ENCODE measurements around the gene ARVCF. TPM values are rescaled to one million over a fixed set of nuclear protein-coding genes. Genes with fewer than 3 reads are reported as not detected.
A peak's percentile ranks its signal among the peaks of the same experiment; 100 is the strongest.

Gene ARVCF
- total and polyA plus RNA-seq, 9 of the 15 experiments (the other 6 are each of a cell fraction or from before 2014, with no cell fraction given), result 0.03 to 97.4 (median 15.6) TPM

DNA sequence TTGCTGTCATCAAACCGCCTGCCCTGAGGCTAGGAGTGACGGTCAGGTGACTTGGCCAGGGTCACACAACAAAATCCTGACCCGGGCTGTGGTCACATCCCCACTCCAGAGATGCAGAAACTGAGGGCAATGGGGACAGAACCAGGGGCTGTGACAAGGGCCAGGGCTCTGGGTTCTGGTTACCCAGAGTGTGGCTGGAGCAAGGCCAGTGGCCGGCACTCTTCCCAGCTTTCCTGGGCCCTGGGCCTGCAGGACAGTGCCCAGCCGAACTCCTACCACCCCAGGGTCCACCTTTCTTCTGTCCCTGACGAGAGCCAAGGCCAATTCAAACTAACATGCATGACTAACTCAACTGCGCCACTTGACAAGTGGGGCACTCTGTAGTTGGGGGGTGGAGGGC, 35.9 kb downstream of the ARVCF start (continued):
- TF ChIP-seq, protein P1, sequence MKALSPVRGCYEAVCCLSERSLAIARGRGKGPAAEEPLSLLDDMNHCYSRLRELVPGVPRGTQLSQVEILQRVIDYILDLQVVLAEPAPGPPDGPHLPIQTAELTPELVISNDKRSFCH (CRISPR knock-in tag; IDR thresholded peaks at IDR 0.05), result no peak
- TF ChIP-seq, protein P1 (tag; IDR thresholded peaks at IDR 0.05), result no peak
- no peak for TF ChIP-seq ZKSCAN3 (CRISPR knock-in tag; IDR thresholded peaks at IDR 0.05)
- 0 out of 2 replicates have a peak, but pooled peaks have one; percentile 24 for TF ChIP-seq ZNF764 (CRISPR knock-in tag; IDR thresholded peaks at IDR 0.05; ENCODE audit: low read depth)
- no peak for TF ChIP-seq ZNF174 (CRISPR knock-in tag; IDR thresholded peaks at IDR 0.05)
- TF ChIP-seq GABPB1 (CRISPR knock-in tag; IDR thresholded peaks at IDR 0.05), result no peak
- no peak for TF ChIP-seq ZNF253 (CRISPR knock-in tag; conservative IDR thresholded peaks at IDR 0.05)
- TF ChIP-seq C11orf30 (IDR thresholded peaks at IDR 0.05; ENCODE audit: low read depth), result no peak

DNA sequence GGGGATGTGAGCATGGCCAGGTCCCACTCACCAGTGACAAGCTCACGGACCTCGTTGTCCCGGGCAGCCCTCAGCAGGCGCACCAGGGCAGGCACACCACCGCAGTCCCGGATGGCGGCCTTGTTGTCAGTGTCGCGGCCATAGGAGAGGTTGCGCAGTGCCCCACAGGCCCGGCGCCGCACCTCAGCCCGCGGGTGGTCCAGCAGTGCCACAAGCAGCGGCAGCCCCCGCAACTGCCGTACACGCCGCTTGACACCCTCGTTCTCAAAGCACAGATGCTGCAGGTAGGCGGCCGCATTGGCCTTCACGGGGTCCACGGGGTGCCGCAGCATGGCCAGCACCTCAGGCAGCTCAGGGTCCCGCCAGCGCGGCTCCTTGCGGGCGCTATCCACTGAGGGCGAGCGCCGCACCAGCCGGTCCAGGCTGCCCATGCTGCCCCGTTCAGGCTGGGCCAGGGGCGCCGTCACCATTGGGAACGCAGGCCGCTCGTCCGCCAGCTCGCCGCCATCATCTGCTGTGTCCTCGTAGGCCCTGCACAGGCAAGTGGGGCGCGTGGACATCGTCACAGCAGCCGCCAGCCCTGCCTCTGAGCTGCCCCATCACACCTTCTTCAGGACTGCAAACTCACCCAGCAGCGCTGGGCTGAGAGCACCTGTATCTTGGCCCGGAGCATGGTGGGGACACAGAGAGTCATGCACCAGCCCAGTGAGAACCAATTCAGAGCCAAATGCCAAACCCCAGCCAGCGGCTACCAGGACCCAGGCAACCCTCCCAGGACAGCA, 36.7 kb downstream of the ARVCF start:
- 89% methylated on average over 52 of the region's 52 CpGs for WGBS (ENCODE audit: insufficient coverage, low coverage, missing lambda C conversion rate)
- Histone ChIP-seq H3K4me3 (no peak overlapping the region), H4K20me1 (replicated peaks; ENCODE audit: control insufficient read depth, insufficient read depth, low read length) (peaks cover 43% of the 10 kb centered on the region), H3K27me3 (ENCODE audit: control insufficient read depth in 2 of 2, insufficient read depth in 2 of 2, low read length in 2 of 2) (no peaks in the 10 kb centered on the region), H3K27ac (ENCODE audit: extremely low read depth, low read depth, low read length) (no peak overlapping the region), H2AFZ (ENCODE audit: low read depth, low read length) (no peak overlapping the region), H3K79me2 (ENCODE audit: control insufficient read depth, insufficient read depth, low read length) (no peaks in the 10 kb centered on the region), H3K9ac (ENCODE audit: insufficient read depth in 1 of 2, low read depth in 2 of 2, low read length in 2 of 2) (peak overlapping the region in 1 of 2 experiments; percentile 31; a peak in 1 of 4 replicates), H3K9me1 (ENCODE audit: control insufficient read depth, insufficient read depth, low read length) (peaks cover 22% of the 10 kb centered on the region), H3K36me3 (ENCODE audit: control insufficient read depth, insufficient read depth, low read length) (peaks cover 30% of the 10 kb centered on the region; the same call in 2 of the 3 replicates), H3K4me1 (replicated peaks in 1 of 2; ENCODE audit: control insufficient read depth in 2 of 2, insufficient read depth in 2 of 2, low read length in 2 of 2) (peaks cover 13 to 79% of the 10 kb centered on the region in 2 experiments), H3K4me2 (ENCODE audit: insufficient read depth, low read length) (no peak overlapping the region), H3K9me3 (replicated peaks; ENCODE audit: control insufficient read depth, insufficient read depth, low read depth, low read length) (no peaks in the 10 kb centered on the region)
- DNase-seq (ENCODE audit: extremely low read depth in 1 of 4, low spot score in 3 of 4), result no peak
- POLR2A ChIA-PET, result interaction anchor here (0.6 to 3.0 kb wide), 12 partner anchors 9 to 159 kb away, joined by 3 to 11 read pairs (median 4); no protein-coding TSS in a partner anchor
- in situ Hi-C loops (cut with MboI), result no loop called here
- intact Hi-C loops (cut with micrococcal nuclease), result loop anchor here (10.0 kb wide), 2 partner anchors 255 to 315 kb away; no protein-coding TSS in a partner anchor
- CTCF ChIA-PET (ENCODE audit: low intra/inter-chr PET ratio), result interaction anchor here (0.6 kb wide), 1 partner anchor 349 kb away, joined by 3 read pairs; no protein-coding TSS in a partner anchor
- BruUV-seq (replicated peaks), result no TSS peak
- FAIRE-seq, result no peak
- ATAC-seq, result no peak
- TF ChIP-seq ZNF263 (CRISPR knock-in tag; IDR thresholded peaks at IDR 0.05; ENCODE audit: borderline replicate concordance) (no peak), MBD2 (IDR thresholded peaks at IDR 0.05; ENCODE audit: borderline replicate concordance, low read depth) (peak; percentile 11; the same call in 1 of the 2 replicates), L3MBTL2 (IDR thresholded peaks at IDR 0.05) (no peak), GABPB2 (CRISPR knock-in tag; conservative IDR thresholded peaks at IDR 0.05) (no peak), SETDB1 (IDR thresholded peaks at IDR 0.05; ENCODE audit: low read length) (peak; percentile 42), ELF2 (CRISPR knock-in tag; IDR thresholded peaks at IDR 0.05) (no peak), ATF1 (CRISPR knock-in tag; IDR thresholded peaks at IDR 0.05) (0 out of 2 replicates have a peak, but pooled peaks have one; percentile 2), ATF1 (tag; IDR thresholded peaks at IDR 0.05) (no peak), FIP1L1 (IDR thresholded peaks at IDR 0.05; ENCODE audit: low read depth, low read length, poor library complexity, severe bottlenecking) (no peak), PYGO2 (tag; IDR thresholded peaks at IDR 0.05) (no peak), NR4A1 (CRISPR knock-in tag; IDR thresholded peaks at IDR 0.05) (0 out of 2 replicates have a peak, but pooled peaks have one; percentile 20), NR4A1 (tag; IDR thresholded peaks at IDR 0.05) (no peak), ZFP30 (CRISPR knock-in tag; IDR thresholded peaks at IDR 0.05; ENCODE audit: borderline replicate concordance) (no peak), BMI1 (IDR thresholded peaks at IDR 0.05; ENCODE audit: low read length) (no peak), POLR2G (IDR thresholded peaks at IDR 0.05; ENCODE audit: low read depth, low read length) (peak; percentile 39; the same call in 1 of the 2 replicates), SMARCC2 (IDR thresholded peaks at IDR 0.05; ENCODE audit: low read depth) (no peak)

Data from K562 (cell line).